ENCODE data around the gene CHRNA9. TPM values are rescaled to one million over a fixed set of nuclear protein-coding genes. Genes with fewer than 3 reads are reported as not detected.

CHRNA9 gene
- total RNA-seq, 6 experiments from 2014 or later, result not detected

GRCh38 chr4:40399578-40399977 lies 64.4 kb downstream of the CHRNA9 start:
- H3K4me3 Mint-ChIP-seq, result no peak overlapping the region
- no peaks in the 10 kb centered on the region for H3K36me3 Mint-ChIP-seq (ENCODE audit: low read depth)
- no peak for TF ChIP-seq CTCF (IDR thresholded peaks at IDR 0.05)
- no peak for DNase-seq
- no peak overlapping the region for H3K27ac Mint-ChIP-seq
- H3K9me3 Mint-ChIP-seq, result no peaks in the 10 kb centered on the region
- peaks cover 9% of the 10 kb centered on the region for H3K4me1 Mint-ChIP-seq (ENCODE audit: low read depth)
- H3K27me3 Mint-ChIP-seq (ENCODE audit: insufficient read depth), result peaks cover 17% of the 10 kb centered on the region

DNA sequence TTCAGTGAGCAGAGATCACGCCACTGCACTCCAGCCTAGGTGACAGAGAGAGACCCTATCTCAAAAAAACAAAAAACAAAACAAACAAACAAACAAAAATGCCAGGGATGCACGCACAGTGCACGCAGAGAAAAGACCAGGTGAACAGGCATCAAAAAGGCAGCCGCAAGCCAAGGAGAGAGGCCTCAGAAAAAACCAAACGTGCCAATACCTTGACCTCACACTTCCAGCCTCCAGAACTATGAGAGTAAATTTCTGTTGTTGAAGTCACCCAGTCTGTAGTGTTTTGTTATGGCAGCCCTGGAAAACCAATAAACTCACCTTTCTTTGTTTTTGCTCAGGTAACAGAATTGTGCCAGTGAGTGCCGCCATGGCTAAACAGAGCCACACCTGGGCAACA lies 66.0 kb downstream of the CHRNA9 start:
- no peak overlapping the region for H3K27ac Mint-ChIP-seq
- no peak for TF ChIP-seq CTCF (IDR thresholded peaks at IDR 0.05)
- peaks cover 14% of the 10 kb centered on the region for H3K27me3 Mint-ChIP-seq (ENCODE audit: insufficient read depth)
- no peaks in the 10 kb centered on the region for H3K36me3 Mint-ChIP-seq (ENCODE audit: low read depth)
- no peak for DNase-seq
- no peak overlapping the region for H3K4me3 Mint-ChIP-seq
- no peaks in the 10 kb centered on the region for H3K9me3 Mint-ChIP-seq
- peaks cover 11% of the 10 kb centered on the region for H3K4me1 Mint-ChIP-seq (ENCODE audit: low read depth)

DNA sequence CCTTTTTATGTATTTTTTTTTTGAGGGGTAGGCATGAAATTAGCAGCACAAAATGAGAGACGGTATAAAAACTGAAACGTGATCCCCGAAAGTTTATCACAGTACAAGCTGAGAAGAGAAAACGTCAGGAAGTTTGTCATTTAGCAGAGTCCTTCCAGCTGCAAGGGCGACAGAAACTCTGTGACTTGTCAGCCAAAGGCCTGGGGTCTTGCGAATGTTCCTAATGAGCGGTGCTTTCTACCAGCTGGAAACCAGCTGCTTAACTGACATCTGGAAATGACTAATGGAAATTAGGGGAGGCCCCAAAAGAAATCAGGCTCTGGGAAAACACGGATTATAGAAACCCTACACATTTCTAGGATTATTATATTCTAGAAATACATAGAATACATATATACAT lies 66.5 kb downstream of the CHRNA9 start:
- Mint-ChIP-seq H3K9me3 (no peaks in the 10 kb centered on the region), H3K27me3 (ENCODE audit: insufficient read depth) (peaks cover 14% of the 10 kb centered on the region), H3K4me3 (no peak overlapping the region), H3K4me1 (ENCODE audit: low read depth) (peaks cover 7% of the 10 kb centered on the region), H3K27ac (no peak overlapping the region), H3K36me3 (ENCODE audit: low read depth) (no peaks in the 10 kb centered on the region)
- no peak for TF ChIP-seq CTCF (IDR thresholded peaks at IDR 0.05)
- no peak for DNase-seq

DNA sequence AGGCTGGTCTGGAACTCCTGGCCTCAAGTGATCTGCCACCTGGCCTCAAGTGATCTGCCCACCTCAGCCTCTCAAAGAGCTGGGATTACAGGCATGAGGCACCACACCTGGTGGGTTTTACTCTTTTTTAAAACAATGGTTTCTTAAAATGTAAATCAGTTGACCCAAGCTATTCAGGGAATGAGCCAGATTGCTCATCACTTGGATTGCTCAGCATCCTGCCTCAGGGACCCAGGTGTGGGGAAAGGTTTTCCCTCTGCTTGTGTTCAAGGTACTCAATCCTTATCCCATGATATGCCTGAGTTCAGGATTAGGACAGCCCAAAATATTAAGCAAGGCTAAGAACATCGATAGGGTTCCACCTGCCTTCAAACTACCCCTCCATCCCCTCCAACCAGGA lies 67.4 kb downstream of the CHRNA9 start:
- DNase-seq, result no peak
- TF ChIP-seq CTCF (IDR thresholded peaks at IDR 0.05), result no peak
- Mint-ChIP-seq H3K36me3 (ENCODE audit: low read depth) (no peaks in the 10 kb centered on the region), H3K27me3 (ENCODE audit: insufficient read depth) (peaks cover 16% of the 10 kb centered on the region), H3K27ac (no peak overlapping the region), H3K9me3 (no peaks in the 10 kb centered on the region; the same call in none of the 2 replicates), H3K4me3 (no peak overlapping the region), H3K4me1 (ENCODE audit: low read depth) (peaks cover 7% of the 10 kb centered on the region)

DNA sequence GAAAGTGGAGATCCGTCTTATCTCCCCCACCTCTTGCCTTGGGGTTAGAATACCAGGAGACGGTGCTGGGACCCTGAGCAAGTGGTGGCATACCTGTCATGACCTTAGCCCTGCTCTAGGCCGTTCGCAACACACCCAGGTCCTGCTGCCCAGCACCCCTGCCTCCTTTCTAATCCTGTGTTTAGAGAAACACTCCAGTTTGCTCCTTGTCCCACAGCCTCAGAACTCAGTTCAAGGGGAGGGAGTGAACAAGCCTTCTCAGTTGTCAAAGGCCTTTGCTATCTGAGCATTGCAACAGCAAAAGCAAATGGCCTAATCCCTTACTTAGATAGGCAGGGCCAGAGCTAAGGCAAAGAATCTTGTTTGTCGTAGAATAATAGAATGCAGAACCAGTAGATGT lies 67.9 kb downstream of the CHRNA9 start:
- no peaks in the 10 kb centered on the region for H3K36me3 Mint-ChIP-seq (ENCODE audit: low read depth)
- no peaks in the 10 kb centered on the region; the same call in none of the 2 replicates for H3K9me3 Mint-ChIP-seq
- H3K4me3 Mint-ChIP-seq, result no peak overlapping the region
- peaks cover 7% of the 10 kb centered on the region for H3K4me1 Mint-ChIP-seq (ENCODE audit: low read depth)
- DNase-seq, result no peak
- peaks cover 14% of the 10 kb centered on the region for H3K27me3 Mint-ChIP-seq (ENCODE audit: insufficient read depth)
- H3K27ac Mint-ChIP-seq, result no peak overlapping the region
- TF ChIP-seq CTCF (IDR thresholded peaks at IDR 0.05), result no peak

Other genes with a start within 250 kb of the CHRNA9 start
- not detected for gene RHOH, start 138.3 kb upstream of the CHRNA9 start, total RNA-seq (2021; fragmentation: NEBNext Ultra II Directional; extraction: Animal tissue kit (Norgen Biotek cat#: 25700))

Measured in HFFc6 (cell line).